Thyroid gland (tissue), 4 donors: Measurements from ENCODE around the gene B4GALNT3.

Source experiments
- CTCF ChIP-seq, 6 experiments: fragments of 200-600 bp in 3 of 6; fragments of 450-650 bp in 3 of 6; sonication (generic) in 3 of 6; IDR thresholded peaks; one replicate each; pipeline ENCODE4 v1.5.1; 2016 to 2019; ENCODE audit warnings: antibody characterized with exemption in 6 of 6, mild to moderate bottlenecking in 2 of 6, inconsistent platforms in 1 of 6, moderate library complexity in 1 of 6
- POLR2A ChIP-seq, 2 donors: fragments of 450-650 bp; IDR thresholded peaks; one replicate each; pipeline ENCODE4 v1.6.1; 2017; ENCODE audit warnings: antibody characterized with exemption in 2 of 2, mild to moderate bottlenecking in 2 of 2, moderate library complexity in 1 of 2

GRCh38 chr12:466039-466438 is 6.3 kb downstream of the B4GALNT3 start:
- TF ChIP-seq CTCF (IDR thresholded peaks at IDR 0.05), result peak in 2 of 6 experiments; percentile 23 to 43
- TF ChIP-seq POLR2A (IDR thresholded peaks at IDR 0.05), result peak in 1 of 2 donors; percentile 63
